ENCODE results near the gene PEAR1.
A peak's percentile ranks its signal among the peaks of the same experiment; 100 is the strongest.

The PEAR1 gene

DNA sequence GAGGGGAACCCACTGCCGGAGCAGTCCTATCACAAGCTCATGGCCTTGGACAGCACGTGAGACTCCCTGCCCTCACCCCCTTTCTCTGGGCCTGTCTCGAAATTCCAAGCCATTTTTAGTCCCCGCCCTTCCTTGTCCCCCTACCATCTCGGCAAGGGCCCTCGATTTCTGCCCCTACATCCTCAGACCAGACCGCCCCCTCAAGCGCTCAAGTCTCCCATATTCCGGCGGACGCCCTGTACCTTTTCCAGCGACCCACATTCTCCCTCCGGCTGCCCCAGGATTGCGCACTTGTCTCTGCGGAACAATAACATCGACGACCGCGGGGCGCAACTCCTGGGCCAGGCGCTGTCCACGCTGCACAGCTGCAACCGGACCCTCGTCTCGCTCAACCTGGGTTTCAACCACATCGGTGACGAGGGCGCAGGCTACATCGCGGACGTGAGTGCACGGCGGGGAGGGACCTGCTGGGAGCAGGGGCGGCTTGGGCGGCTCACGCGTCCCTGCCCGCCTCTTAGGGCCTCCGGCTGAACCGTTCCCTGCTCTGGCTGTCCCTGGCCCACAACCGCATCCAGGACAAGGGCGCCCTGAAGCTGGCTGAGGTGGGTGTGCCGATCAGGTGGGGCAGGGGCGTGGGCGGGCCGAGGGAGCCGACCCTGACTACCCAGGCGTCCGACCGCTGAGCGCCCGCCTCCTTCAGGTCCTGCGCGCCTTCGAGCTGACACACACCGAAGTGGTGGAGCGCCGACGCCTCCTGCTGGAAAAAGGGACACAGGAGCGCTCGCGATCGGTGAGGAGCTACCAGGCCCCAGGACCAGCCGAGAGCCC lies 33.9 kb downstream of the PEAR1 start:
- no peak overlapping the region for H3K4me3 ChIP-seq (ENCODE audit: low read depth, low read length)
- DNase-seq (ENCODE audit: low read depth): peak; percentile 78
- TF ChIP-seq MYC (IDR thresholded peaks at IDR 0.05; ENCODE audit: low read depth, low read length): no peak
- TF ChIP-seq, protein P1, sequence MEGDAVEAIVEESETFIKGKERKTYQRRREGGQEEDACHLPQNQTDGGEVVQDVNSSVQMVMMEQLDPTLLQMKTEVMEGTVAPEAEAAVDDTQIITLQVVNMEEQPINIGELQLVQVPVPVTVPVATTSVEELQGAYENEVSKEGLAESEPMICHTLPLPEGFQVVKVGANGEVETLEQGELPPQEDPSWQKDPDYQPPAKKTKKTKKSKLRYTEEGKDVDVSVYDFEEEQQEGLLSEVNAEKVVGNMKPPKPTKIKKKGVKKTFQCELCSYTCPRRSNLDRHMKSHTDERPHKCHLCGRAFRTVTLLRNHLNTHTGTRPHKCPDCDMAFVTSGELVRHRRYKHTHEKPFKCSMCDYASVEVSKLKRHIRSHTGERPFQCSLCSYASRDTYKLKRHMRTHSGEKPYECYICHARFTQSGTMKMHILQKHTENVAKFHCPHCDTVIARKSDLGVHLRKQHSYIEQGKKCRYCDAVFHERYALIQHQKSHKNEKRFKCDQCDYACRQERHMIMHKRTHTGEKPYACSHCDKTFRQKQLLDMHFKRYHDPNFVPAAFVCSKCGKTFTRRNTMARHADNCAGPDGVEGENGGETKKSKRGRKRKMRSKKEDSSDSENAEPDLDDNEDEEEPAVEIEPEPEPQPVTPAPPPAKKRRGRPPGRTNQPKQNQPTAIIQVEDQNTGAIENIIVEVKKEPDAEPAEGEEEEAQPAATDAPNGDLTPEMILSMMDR (IDR thresholded peaks at IDR 0.05; ENCODE audit: low read depth, low read length): peak; percentile 55

DNA sequence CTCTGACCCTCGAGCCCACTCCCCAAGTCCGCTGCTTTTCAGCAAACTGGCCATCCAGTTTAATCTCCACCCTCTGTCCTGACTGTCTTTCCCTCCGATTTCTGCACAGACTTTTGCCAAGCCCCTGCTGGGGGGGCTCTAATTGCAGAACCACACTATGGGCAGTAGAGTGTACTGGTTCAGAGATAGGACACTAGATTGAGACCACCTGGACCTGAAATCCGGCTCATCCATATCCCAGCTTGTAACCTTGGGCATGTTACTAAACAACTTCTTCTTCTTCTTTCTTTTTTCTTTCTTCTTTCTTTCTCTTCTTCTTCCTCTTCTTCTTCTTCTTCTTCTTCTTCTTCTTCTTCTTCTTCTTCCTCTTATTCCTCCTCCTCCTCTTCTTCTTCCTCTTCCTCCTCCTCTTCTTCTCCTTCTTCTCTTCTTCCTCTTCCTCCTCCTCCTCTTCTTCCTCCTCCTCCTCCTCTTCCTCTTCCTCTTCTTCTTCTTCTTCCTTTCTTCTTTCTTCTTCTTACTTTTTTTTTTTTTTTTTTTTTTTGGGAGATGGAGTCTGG lies 34.6 kb downstream of the PEAR1 start:
- H3K4me3 ChIP-seq (ENCODE audit: low read depth, low read length): no peak overlapping the region
- no peak for DNase-seq (ENCODE audit: low read depth)
- TF ChIP-seq, protein P1 (IDR thresholded peaks at IDR 0.05; ENCODE audit: low read depth, low read length): no peak
- TF ChIP-seq, protein P2, sequence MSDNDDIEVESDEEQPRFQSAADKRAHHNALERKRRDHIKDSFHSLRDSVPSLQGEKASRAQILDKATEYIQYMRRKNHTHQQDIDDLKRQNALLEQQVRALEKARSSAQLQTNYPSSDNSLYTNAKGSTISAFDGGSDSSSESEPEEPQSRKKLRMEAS (IDR thresholded peaks at IDR 0.05; ENCODE audit: low read depth, low read length): no peak
- no peak for TF ChIP-seq POLR2A (IDR thresholded peaks at IDR 0.05; ENCODE audit: extremely low read depth, insufficient read length)
- TF ChIP-seq MYC (IDR thresholded peaks at IDR 0.05; ENCODE audit: low read depth, low read length): no peak; the same call in 1 of the 2 replicates

DNA sequence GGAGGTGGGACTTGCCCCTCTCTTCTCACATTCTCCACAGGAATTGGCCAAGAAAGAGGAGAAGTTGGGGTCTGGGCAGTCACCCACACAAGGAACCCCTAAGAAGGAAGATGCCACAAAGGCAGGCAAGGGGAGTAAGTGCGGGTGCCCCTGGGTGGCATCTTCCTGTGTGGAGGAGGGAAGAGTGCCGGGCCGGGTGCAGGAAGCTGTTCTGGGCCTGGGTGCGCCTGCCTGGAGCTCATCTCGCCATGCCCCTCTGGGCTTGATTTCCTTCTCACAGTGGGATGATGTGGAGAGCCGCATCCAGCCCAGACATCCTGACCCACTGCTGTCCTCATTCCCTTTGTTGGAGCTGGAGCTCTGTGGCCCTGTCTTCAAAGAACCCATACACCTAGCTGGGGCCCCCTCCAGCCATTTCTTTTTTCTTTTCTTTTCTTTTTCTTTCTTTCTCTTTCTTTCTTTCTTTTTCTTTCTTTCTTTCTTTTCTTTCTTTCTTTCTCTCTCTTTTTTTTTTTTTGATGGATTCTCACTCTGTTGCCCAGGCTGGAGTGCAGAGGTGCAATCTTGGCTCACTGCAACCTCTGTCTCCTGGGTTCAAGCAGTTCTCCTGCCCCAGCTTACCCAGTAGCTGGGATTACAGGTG lies 36.2 kb downstream of the PEAR1 start:
- TF ChIP-seq MYC (IDR thresholded peaks at IDR 0.05; ENCODE audit: low read depth, low read length): no peak
- TF ChIP-seq, protein P1 (IDR thresholded peaks at IDR 0.05; ENCODE audit: low read depth, low read length): no peak
- TF ChIP-seq, protein P2 (IDR thresholded peaks at IDR 0.05; ENCODE audit: low read depth, low read length): no peak
- TF ChIP-seq POLR2A (IDR thresholded peaks at IDR 0.05; ENCODE audit: extremely low read depth, insufficient read length): no peak
- H3K4me3 ChIP-seq (ENCODE audit: low read depth, low read length): no peak overlapping the region
- no peak for DNase-seq (ENCODE audit: low read depth)

DNA sequence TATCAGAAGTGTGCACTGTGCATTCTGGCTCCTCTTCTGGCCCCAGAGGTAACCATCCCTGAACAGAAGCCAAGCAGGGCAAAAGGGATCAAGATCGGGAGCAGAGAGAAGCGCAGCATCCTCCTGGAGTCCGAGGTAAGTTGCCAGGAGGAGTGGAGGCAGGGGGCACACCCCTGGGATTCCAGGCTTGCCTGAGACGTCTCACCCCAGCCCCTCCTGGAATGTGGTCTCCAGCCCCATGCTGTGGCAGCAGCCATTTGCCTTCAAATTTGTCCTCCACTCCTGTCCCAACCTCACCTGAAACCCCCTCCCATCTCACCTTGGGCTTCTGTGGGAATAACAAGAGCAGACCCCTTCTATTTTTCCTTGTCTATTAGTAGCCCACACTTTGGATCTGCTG lies 37.0 kb downstream of the PEAR1 start:
- TF ChIP-seq, protein P2 (IDR thresholded peaks at IDR 0.05; ENCODE audit: low read depth, low read length): no peak
- TF ChIP-seq MYC (IDR thresholded peaks at IDR 0.05; ENCODE audit: low read depth, low read length): no peak
- TF ChIP-seq POLR2A (IDR thresholded peaks at IDR 0.05; ENCODE audit: extremely low read depth, insufficient read length): no peak
- TF ChIP-seq, protein P1 (IDR thresholded peaks at IDR 0.05; ENCODE audit: low read depth, low read length): no peak
- DNase-seq (ENCODE audit: low read depth): no peak
- no peak overlapping the region for H3K4me3 ChIP-seq (ENCODE audit: low read depth, low read length)

DNA sequence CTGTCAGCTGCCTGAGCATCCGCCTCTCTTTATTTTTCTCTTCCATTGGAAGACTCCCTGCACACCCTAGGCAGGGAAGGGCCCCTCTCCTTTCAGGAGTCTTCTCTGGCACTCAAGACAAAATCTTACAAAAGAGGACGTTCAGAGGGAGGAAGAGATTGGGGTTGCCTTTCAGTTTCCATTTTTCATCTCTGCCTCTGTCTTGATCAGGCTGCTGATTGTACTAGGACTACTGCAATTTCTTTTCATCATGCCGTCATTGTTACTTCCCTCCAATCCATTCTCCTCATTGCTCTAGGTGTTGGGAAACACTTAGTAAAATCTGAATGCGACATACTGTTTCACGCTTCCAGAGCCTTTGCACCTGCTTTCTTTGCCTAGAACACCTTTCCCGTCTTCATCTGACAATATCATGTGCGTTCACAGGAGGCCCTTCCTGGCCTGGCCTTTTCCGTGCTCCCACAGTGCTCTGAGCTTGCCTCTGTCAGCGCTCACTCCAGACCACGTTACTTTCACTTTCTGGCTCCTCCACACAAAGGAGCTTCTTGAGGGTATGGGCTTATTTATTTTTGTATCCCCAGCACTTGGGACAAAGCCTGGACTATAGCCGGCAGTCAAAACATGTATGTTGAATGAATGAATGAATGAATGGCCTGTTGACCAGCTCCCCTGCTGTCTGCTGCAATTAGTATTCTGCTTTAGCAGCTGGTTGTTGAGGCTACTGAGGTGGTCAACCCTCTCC lies 37.9 kb downstream of the PEAR1 start:
- DNase-seq (ENCODE audit: low read depth): no peak
- H3K4me3 ChIP-seq (ENCODE audit: low read depth, low read length): no peak overlapping the region

More for the DNA sequence above, 37.9 kb downstream of the PEAR1 start:
- TF ChIP-seq POLR2A (IDR thresholded peaks at IDR 0.05; ENCODE audit: extremely low read depth, insufficient read length) (no peak), MYC (IDR thresholded peaks at IDR 0.05; ENCODE audit: low read depth, low read length) (no peak)
- TF ChIP-seq, protein P2 (IDR thresholded peaks at IDR 0.05; ENCODE audit: low read depth, low read length): no peak
- TF ChIP-seq, protein P1 (IDR thresholded peaks at IDR 0.05; ENCODE audit: low read depth, low read length): no peak

All from NB4 (cell line).